ENCODE measurements around the gene DIS3L2.

GRCh38 chr2:232042911-232043574, 81.5 kb downstream of the DIS3L2 start:
- TF ChIP-seq, protein P1, sequence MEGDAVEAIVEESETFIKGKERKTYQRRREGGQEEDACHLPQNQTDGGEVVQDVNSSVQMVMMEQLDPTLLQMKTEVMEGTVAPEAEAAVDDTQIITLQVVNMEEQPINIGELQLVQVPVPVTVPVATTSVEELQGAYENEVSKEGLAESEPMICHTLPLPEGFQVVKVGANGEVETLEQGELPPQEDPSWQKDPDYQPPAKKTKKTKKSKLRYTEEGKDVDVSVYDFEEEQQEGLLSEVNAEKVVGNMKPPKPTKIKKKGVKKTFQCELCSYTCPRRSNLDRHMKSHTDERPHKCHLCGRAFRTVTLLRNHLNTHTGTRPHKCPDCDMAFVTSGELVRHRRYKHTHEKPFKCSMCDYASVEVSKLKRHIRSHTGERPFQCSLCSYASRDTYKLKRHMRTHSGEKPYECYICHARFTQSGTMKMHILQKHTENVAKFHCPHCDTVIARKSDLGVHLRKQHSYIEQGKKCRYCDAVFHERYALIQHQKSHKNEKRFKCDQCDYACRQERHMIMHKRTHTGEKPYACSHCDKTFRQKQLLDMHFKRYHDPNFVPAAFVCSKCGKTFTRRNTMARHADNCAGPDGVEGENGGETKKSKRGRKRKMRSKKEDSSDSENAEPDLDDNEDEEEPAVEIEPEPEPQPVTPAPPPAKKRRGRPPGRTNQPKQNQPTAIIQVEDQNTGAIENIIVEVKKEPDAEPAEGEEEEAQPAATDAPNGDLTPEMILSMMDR (IDR thresholded peaks at IDR 0.05; ENCODE audit: insufficient read depth, low read depth, low read length) = no peak
- TF ChIP-seq EZH2 (IDR thresholded peaks at IDR 0.05; ENCODE audit: insufficient read depth, low read length) = no peak
